ENCODE results near the gene INTS6L.

DNA sequence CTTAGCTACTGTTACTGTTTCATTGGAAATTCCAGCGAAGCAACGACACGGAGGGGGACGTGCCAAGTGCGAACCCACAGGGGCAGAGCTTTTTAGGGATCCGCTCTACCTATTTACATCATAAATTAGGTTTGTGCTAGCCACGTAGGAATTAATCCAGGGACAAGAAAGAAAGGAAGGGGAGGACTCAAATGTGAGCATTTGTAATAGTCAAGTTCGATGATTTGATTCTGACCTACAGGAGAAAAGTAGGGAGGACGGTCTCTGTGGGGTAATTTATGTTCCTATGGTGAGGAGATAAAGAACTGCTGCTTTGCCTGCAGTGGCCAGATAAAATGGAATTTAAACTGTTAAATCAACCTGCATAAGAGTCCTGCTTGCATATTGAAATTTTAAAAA is 1.7 kb downstream of the INTS6L start:
- TF ChIP-seq, protein P1, sequence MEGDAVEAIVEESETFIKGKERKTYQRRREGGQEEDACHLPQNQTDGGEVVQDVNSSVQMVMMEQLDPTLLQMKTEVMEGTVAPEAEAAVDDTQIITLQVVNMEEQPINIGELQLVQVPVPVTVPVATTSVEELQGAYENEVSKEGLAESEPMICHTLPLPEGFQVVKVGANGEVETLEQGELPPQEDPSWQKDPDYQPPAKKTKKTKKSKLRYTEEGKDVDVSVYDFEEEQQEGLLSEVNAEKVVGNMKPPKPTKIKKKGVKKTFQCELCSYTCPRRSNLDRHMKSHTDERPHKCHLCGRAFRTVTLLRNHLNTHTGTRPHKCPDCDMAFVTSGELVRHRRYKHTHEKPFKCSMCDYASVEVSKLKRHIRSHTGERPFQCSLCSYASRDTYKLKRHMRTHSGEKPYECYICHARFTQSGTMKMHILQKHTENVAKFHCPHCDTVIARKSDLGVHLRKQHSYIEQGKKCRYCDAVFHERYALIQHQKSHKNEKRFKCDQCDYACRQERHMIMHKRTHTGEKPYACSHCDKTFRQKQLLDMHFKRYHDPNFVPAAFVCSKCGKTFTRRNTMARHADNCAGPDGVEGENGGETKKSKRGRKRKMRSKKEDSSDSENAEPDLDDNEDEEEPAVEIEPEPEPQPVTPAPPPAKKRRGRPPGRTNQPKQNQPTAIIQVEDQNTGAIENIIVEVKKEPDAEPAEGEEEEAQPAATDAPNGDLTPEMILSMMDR (IDR thresholded peaks at IDR 0.05) = no peak
- no peak for TF ChIP-seq POLR2A (IDR thresholded peaks at IDR 0.05)
